Measurements from ENCODE around the gene PLPP6. TPM values are rescaled to one million over a fixed set of nuclear protein-coding genes. Genes with fewer than 3 reads are reported as not detected.

Gene PLPP6
- total RNA-seq, 1 experiment from 2014 or later, result 1.8 TPM

GRCh38 chr9:4704129-4704528 lies 42.0 kb downstream of the PLPP6 start:
- in situ Hi-C loops (cut with HindIII; ENCODE audit: low pct_unique_long_range_greater_than_20kb, low sequenced_read_pairs), result no loop called here
- CTCF ChIA-PET, result no interaction called here
- no peak for DNase-seq (ENCODE audit: low read depth, low spot score)
- TF ChIP-seq SIN3A (IDR thresholded peaks at IDR 0.05; ENCODE audit: borderline replicate concordance, insufficient read depth, low read depth, low read length), result no peak
- TF ChIP-seq, protein P1, sequence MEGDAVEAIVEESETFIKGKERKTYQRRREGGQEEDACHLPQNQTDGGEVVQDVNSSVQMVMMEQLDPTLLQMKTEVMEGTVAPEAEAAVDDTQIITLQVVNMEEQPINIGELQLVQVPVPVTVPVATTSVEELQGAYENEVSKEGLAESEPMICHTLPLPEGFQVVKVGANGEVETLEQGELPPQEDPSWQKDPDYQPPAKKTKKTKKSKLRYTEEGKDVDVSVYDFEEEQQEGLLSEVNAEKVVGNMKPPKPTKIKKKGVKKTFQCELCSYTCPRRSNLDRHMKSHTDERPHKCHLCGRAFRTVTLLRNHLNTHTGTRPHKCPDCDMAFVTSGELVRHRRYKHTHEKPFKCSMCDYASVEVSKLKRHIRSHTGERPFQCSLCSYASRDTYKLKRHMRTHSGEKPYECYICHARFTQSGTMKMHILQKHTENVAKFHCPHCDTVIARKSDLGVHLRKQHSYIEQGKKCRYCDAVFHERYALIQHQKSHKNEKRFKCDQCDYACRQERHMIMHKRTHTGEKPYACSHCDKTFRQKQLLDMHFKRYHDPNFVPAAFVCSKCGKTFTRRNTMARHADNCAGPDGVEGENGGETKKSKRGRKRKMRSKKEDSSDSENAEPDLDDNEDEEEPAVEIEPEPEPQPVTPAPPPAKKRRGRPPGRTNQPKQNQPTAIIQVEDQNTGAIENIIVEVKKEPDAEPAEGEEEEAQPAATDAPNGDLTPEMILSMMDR (IDR thresholded peaks at IDR 0.05), result no peak
- no peak for TF ChIP-seq POLR2AphosphoS5 (IDR thresholded peaks at IDR 0.05; ENCODE audit: low read depth, low read length)
- TF ChIP-seq, protein P2, sequence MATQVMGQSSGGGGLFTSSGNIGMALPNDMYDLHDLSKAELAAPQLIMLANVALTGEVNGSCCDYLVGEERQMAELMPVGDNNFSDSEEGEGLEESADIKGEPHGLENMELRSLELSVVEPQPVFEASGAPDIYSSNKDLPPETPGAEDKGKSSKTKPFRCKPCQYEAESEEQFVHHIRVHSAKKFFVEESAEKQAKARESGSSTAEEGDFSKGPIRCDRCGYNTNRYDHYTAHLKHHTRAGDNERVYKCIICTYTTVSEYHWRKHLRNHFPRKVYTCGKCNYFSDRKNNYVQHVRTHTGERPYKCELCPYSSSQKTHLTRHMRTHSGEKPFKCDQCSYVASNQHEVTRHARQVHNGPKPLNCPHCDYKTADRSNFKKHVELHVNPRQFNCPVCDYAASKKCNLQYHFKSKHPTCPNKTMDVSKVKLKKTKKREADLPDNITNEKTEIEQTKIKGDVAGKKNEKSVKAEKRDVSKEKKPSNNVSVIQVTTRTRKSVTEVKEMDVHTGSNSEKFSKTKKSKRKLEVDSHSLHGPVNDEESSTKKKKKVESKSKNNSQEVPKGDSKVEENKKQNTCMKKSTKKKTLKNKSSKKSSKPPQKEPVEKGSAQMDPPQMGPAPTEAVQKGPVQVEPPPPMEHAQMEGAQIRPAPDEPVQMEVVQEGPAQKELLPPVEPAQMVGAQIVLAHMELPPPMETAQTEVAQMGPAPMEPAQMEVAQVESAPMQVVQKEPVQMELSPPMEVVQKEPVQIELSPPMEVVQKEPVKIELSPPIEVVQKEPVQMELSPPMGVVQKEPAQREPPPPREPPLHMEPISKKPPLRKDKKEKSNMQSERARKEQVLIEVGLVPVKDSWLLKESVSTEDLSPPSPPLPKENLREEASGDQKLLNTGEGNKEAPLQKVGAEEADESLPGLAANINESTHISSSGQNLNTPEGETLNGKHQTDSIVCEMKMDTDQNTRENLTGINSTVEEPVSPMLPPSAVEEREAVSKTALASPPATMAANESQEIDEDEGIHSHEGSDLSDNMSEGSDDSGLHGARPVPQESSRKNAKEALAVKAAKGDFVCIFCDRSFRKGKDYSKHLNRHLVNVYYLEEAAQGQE (IDR thresholded peaks at IDR 0.05; ENCODE audit: insufficient read depth in 1 of 2, low read depth in 2 of 2, low read length in 1 of 2), result no peak
- TF ChIP-seq TCF7L2 (IDR thresholded peaks at IDR 0.05; ENCODE audit: low read depth, low read length), result no peak
- Histone ChIP-seq H3K4me3 (ENCODE audit: low read depth in 2 of 2, low read length in 2 of 2) (no peak overlapping the region), H3K9me3 (ENCODE audit: control insufficient read depth, insufficient read depth, low read depth, low read length) (no peaks in the 10 kb centered on the region), H3K36me3 (ENCODE audit: control insufficient read depth, insufficient read depth, low read length) (no peaks in the 10 kb centered on the region; the same call in 1 of the 2 replicates), H3K4me1 (ENCODE audit: control insufficient read depth, insufficient read depth, low read length) (no peaks in the 10 kb centered on the region), H3K27ac (ENCODE audit: low read length) (no peak overlapping the region), H3K27me3 (ENCODE audit: control insufficient read depth, insufficient read depth, low read length) (no peaks in the 10 kb centered on the region)
- no TSS peak for BruUV-seq (replicated peaks)
- ATAC-seq, result no peak
- POLR2A ChIA-PET, result no interaction called here
- intact Hi-C loops (cut with micrococcal nuclease; ENCODE audit: unreplicated experiment), result no loop called here

DNA sequence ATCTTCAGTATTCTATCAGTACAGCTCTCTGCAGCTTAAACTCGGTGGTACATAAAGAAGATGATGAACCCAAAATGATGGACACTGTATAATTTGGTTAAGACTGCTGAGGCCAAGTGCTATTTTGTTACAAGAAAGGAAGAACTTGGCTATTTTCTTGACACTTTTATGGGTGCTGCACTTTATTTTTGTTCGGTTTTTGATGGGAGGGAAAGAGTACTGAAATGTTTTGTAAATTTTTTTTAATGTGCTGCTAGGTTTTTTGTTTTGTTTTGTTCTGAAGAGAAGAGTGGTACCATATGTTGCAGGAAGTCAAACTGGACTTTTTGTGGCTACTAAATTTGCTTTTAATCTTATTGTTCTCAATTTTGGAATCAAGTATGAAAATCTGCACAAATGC lies 43.9 kb downstream of the PLPP6 start:
- Histone ChIP-seq H3K4me1 (ENCODE audit: control insufficient read depth, insufficient read depth, low read length) (no peaks in the 10 kb centered on the region), H3K9me3 (ENCODE audit: control insufficient read depth, insufficient read depth, low read depth, low read length) (no peaks in the 10 kb centered on the region), H3K27ac (ENCODE audit: low read length) (no peak overlapping the region), H3K4me3 (ENCODE audit: low read depth in 2 of 2, low read length in 2 of 2) (no peak overlapping the region), H3K27me3 (ENCODE audit: control insufficient read depth, insufficient read depth, low read length) (no peaks in the 10 kb centered on the region), H3K36me3 (ENCODE audit: control insufficient read depth, insufficient read depth, low read length) (no peaks in the 10 kb centered on the region; the same call in 1 of the 2 replicates)
- in situ Hi-C loops (cut with HindIII; ENCODE audit: low pct_unique_long_range_greater_than_20kb, low sequenced_read_pairs) (no loop called here), intact Hi-C loops (cut with micrococcal nuclease; ENCODE audit: unreplicated experiment) (no loop called here)
- POLR2A ChIA-PET, result no interaction called here
- no TSS peak for BruUV-seq (replicated peaks)
- no peak for ATAC-seq
- CTCF ChIA-PET, result no interaction called here
- no peak for DNase-seq (ENCODE audit: low read depth, low spot score)
- no peak for TF ChIP-seq TCF7L2 (IDR thresholded peaks at IDR 0.05; ENCODE audit: low read depth, low read length)
- TF ChIP-seq SIN3A (IDR thresholded peaks at IDR 0.05; ENCODE audit: borderline replicate concordance, insufficient read depth, low read depth, low read length), result no peak
- no peak for TF ChIP-seq POLR2AphosphoS5 (IDR thresholded peaks at IDR 0.05; ENCODE audit: low read depth, low read length)
- TF ChIP-seq, protein P2 (IDR thresholded peaks at IDR 0.05; ENCODE audit: insufficient read depth in 1 of 2, low read depth in 2 of 2, low read length in 1 of 2), result no peak
- TF ChIP-seq, protein P1 (IDR thresholded peaks at IDR 0.05), result no peak
